NCI-H1417 treated with DMSO at 0.1 percent for 48 hours (cell line): Measurements from ENCODE around the gene PFKFB1.

Experiments used
- DNase-seq: peaks from one replicate; lab custom pipeline; 2025; lab: John Stamatoyannopoulos, UW

Gene PFKFB1

DNA sequence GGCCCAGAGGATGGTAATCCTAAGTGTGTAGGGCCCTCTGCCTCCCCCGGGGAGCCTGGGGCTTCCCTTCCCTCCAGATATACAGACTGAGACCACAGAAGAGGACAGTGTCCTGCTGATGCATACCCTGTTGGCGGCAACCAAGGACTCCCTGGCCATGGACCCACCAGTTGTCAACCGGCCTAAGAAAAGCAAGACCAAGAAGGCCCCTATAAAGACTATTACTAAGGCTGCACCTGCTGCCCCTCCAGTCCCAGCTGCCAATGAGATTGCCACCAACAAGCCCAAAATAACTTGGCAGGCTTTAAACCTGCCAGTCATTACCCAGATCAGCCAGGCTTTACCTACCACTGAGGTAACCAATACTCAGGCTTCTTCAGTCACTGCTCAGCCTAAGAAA is 71.4 kb downstream of the PFKFB1 start:
- DNase-seq, result no peak

- no peak for DNase-seq
These were observed 72.5 kb downstream of the PFKFB1 start for GRCh38 chrX:54921427-54922021.

DNA sequence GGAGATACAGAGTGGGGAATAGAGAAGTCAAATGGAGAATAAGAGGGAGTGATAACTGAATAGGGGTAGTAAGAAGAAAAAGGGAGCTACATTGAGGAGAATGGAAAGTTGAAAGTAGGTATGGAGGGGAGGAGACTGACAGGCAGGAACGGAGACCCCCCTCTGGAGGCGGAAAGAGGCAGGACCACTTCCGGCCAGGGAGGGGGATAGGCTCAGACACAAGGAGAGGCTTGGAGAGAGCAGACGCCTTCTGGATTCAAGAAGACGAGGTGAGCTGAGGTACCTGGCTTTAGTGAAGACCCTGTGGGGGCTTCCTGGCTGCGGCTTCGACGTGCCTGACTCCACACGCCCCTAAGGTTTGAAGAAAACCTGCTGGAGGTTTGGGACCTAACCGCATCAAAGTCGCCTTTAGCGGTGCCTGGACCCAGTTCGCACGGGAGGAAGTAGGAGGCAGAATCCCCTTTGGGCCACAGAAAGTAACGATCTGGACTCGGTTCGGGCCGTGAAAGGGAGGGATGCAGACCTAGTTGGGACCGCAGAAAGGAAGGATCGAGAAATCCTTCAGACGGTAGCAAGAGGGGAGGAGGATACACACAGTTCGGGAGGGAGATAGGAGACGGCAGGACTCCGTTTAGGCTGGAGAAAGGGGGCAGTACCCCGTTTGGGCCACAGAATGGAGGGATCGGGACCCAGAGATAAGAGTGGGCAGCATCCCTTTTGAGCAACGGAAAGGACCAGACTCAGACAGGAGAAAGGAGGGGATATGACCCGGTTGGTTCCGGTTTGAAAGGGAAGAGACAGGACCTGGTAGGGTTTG is 73.2 kb downstream of the PFKFB1 start, which contains the start of gene TRO:
Gene TRO (plus strand): TSS at position 215 of the 817 bp plus-strand sequence. CDS start 1,423 bp downstream, outside the sequence.
- no peak for DNase-seq

DNA sequence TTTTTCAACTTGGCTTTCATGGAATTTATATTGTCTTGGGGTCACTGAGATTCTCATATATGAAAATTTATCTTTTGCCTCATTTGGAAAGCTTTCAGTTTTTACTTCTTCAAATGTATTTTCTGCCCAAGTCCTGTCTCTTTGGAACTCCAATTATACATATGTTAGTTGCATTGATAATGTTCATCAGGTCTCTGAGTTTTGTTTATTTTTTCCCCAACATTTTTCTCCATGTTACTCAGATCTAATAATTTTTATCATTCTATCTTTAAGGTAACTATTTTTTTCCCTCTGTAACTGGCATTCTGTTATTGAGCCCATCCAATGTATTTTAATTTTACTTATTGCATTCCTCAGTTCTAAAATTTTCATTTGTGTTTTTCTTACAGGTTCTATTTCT is 84.0 kb downstream of the PFKFB1 start:
- no peak for DNase-seq

GRCh38 chrX:54894159-54894558 is 99.8 kb downstream of the PFKFB1 start:
- no peak for DNase-seq

DNA sequence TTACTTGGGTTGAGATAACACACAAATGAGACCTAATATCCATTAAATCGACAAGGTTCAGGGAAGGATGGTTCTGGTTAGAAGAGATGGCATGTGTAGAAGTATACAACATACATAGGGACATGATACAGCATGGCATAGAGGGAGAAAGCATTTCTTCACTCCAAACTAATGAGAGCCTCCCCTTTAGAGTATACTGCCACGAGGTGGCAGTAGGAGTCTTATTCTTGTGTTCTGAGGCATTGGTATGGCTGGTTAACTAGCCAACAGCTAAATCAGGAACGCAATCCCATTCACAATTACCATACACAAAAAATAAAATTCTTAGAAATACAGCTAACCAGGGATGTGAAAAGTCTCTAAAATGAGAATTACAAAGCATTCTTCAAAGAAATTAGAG is 102.4 kb downstream of the PFKFB1 start:
- DNase-seq, result no peak

DNA sequence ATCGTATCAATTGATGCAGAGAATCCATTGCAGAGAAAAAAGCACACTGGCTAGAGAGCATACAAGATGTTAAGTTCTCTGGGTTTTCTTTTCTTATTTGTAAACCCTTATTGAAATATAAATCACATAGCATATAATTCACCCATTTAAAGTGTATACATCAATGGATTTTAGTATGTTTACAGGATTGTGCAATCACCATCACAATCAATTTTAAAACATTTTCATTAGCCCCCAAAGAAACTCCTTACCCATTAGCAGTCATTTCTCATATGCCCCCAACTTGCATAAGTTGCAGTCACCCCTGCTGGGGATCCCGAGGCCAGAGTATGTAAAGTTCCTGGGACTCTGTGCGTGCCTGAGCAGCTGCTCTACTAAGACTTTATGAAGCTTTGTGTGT is 108.2 kb downstream of the PFKFB1 start:
- no peak for DNase-seq
